AG10803 (cell line): ENCODE data around the gene PEX5L.

Source experiments
- DNase-seq: peaks from one replicate; pipeline ENCODE4 v3.0.0; 2010; ENCODE audit warnings: low read depth
- H3K4me3 ChIP-seq: 2 replicates; pipeline ENCODE4 v1.5.1; 2011; ENCODE audit warnings: mild to moderate bottlenecking, low read length, control low read depth
- CTCF ChIP-seq: conservative IDR thresholded peaks from 2 replicates; pipeline ENCODE4 v1.5.1; 2011; ENCODE audit warnings: mild to moderate bottlenecking, low read length, control low read depth, inconsistent platforms

The PEX5L gene

DNA sequence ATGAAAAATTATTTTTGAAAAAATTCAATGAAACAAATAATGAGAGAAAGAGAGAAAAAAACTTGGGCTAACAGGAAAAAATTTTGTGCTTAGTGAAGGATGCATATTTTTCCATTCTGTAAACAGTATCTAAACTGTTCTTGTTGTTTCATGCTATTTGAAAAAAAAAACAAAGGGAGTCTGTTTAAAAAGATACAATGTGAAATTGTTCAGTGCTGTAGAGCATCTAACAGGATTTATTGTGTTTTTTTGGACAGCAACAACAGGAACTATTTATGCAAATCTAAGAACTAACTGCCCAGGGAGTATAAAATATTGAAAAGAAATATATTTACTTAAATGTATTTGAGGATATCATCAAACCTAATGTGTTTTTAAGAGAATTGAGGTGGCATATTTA lies 55.1 kb downstream of the PEX5L start:
- H3K4me3 ChIP-seq = no peak overlapping the region
- TF ChIP-seq CTCF = no peak
- no peak for DNase-seq

GRCh38 chr3:179977356-179977755 lies 59.4 kb downstream of the PEX5L start:
- H3K4me3 ChIP-seq = no peak overlapping the region
- TF ChIP-seq CTCF = no peak
- no peak for DNase-seq

DNA sequence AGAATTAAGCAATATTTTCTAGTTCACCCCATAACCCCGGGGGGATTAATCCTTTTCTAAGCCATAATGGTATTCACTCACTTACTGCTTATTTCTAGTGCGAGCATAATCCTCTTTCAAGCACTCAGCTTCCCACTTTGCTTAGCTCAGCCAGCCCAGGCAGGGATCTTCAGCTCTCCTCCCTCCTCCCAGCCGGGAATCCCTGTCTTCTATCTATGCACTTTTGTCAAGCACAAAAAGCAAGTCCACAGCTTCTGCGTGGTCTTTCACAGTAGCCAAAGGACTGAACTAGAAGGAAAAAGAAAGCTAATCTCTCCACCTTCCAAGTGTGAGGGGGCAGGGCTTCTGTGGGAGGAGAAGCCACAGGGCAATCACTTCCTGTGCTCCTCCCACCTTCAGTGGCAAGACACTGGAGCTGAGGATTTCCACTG lies 62.8 kb downstream of the PEX5L start:
- no peak for DNase-seq
- TF ChIP-seq CTCF = no peak
- no peak overlapping the region for H3K4me3 ChIP-seq

- no peak for DNase-seq
- no peak overlapping the region for H3K4me3 ChIP-seq
- TF ChIP-seq CTCF = no peak
Measured at GRCh38 chr3:179972881-179973423, 63.8 kb downstream of the PEX5L start.

DNA sequence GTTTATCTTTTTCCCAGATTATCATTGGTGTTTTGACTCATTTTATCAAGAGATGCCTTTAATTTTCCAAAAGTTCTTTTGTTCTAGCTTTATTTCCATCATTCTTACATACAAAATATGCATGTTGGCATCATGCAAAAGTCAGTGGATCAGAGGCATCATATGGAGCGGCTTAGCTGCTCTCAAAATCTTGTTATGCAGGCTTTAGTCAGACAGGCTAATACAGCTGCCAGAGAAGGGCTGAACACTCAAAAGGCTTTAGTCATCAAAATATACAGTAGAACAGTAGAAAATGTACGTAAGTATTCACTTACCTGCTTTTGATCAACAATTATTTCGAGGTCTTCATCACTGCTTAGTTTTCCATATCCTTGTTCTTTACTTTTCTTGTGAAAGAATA lies 65.5 kb downstream of the PEX5L start:
- no peak for TF ChIP-seq CTCF
- no peak overlapping the region for H3K4me3 ChIP-seq
- no peak for DNase-seq

GRCh38 chr3:179970746-179971145 lies 66.0 kb downstream of the PEX5L start:
- no peak overlapping the region for H3K4me3 ChIP-seq
- TF ChIP-seq CTCF = no peak
- DNase-seq = no peak

DNA sequence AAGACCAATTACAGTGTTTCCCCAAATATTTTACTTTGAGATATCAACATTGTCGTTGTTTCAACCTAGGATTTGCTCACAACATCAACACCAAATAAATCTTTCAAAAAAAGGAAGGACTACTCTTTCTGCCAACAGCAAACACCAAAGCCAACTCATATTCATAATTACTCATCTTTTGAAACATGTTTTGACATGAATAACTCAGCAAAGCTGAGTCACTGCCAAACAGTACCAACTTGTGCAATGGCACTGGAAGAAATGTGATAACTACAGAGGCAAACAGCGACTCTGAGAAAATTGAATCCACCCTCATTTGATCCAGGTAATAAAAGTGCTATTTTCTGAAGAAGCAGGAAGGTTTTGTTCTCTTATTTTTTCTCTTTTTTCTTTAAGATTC lies 67.2 kb downstream of the PEX5L start:
- peak; percentile 7 for DNase-seq
- no peak for TF ChIP-seq CTCF
- no peak overlapping the region for H3K4me3 ChIP-seq
